ENCODE data around the gene ACAA2. TPM values are rescaled to one million over a fixed set of nuclear protein-coding genes. Genes with fewer than 3 reads are reported as not detected.
"Not testable (repeated sequence)": the region's sequence is repeated elsewhere in the genome, so short reads cannot be mapped to it uniquely, and the experiment has no call there.

The ACAA2 gene
- total RNA-seq, 2 donors from 2014 or later = 42.8 to 44.8 TPM

- H3K36me3 ChIP-seq (replicated peaks in 1 of 2; ENCODE audit: insufficient read depth in 1 of 2, low read depth in 2 of 2) = no peaks in the 10 kb centered on the region
- peak overlapping the region; percentile 86 to 94 (median 92) for H3K27ac ChIP-seq
- no peak for TF ChIP-seq POLR2A (IDR thresholded peaks at IDR 0.05)
- TF ChIP-seq, protein P1, sequence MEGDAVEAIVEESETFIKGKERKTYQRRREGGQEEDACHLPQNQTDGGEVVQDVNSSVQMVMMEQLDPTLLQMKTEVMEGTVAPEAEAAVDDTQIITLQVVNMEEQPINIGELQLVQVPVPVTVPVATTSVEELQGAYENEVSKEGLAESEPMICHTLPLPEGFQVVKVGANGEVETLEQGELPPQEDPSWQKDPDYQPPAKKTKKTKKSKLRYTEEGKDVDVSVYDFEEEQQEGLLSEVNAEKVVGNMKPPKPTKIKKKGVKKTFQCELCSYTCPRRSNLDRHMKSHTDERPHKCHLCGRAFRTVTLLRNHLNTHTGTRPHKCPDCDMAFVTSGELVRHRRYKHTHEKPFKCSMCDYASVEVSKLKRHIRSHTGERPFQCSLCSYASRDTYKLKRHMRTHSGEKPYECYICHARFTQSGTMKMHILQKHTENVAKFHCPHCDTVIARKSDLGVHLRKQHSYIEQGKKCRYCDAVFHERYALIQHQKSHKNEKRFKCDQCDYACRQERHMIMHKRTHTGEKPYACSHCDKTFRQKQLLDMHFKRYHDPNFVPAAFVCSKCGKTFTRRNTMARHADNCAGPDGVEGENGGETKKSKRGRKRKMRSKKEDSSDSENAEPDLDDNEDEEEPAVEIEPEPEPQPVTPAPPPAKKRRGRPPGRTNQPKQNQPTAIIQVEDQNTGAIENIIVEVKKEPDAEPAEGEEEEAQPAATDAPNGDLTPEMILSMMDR (IDR thresholded peaks at IDR 0.05) = no peak
- DNase-seq (no peak), ATAC-seq (no peak)
- H3K9me3 ChIP-seq = peaks cover 0 to 9% (median 0%) of the 10 kb centered on the region in 3 donors
- intact Hi-C loops (cut with DNase I) = no loop called here
- H3K4me1 ChIP-seq = peaks cover 28% of the 10 kb centered on the region
- H3K4me3 ChIP-seq = peak overlapping the region; percentile 37 to 79
- WGBS, 2 donors = 52 to 59% methylated on average over 13 of the region's 13 CpGs
- no peaks in the 10 kb centered on the region for H3K27me3 ChIP-seq
Measured at GRCh38 chr18:49812286-49813068, 856 bp downstream of the ACAA2 start.

GRCh38 chr18:49811151-49811938, 2.0 kb downstream of the ACAA2 start:
- no peak overlapping the region for H3K4me3 ChIP-seq
- H3K4me1 ChIP-seq = peaks cover 28% of the 10 kb centered on the region
- 35 to 43% methylated on average over 7 of the region's 7 CpGs for WGBS, 2 donors
- no peak for DNase-seq
- ATAC-seq = no peak
- peaks cover 0 to 9% (median 0%) of the 10 kb centered on the region in 3 donors for H3K9me3 ChIP-seq
- no peak for TF ChIP-seq POLR2A (IDR thresholded peaks at IDR 0.05)
- TF ChIP-seq, protein P1 (IDR thresholded peaks at IDR 0.05) = peak in 1 of 7 experiments; percentile 6
- peak overlapping the region in 3 of 4 donors; percentile 35 to 94 (median 94) for H3K27ac ChIP-seq
- no peaks in the 10 kb centered on the region for H3K27me3 ChIP-seq
- intact Hi-C loops (cut with DNase I) = no loop called here
- H3K36me3 ChIP-seq (replicated peaks in 1 of 2; ENCODE audit: insufficient read depth in 1 of 2, low read depth in 2 of 2) = no peaks in the 10 kb centered on the region

- ATAC-seq; H3K9me3 ChIP-seq; H3K27me3 ChIP-seq; DNase-seq; H3K36me3 ChIP-seq (replicated peaks in 1 of 2; ENCODE audit: insufficient read depth in 1 of 2, low read depth in 2 of 2); H3K27ac ChIP-seq; intact Hi-C loops (cut with DNase I); H3K4me3 ChIP-seq: not testable (repeated sequence)
- 97% methylated on average over 10 of the region's 10 CpGs for WGBS, 2 donors
- H3K4me1 ChIP-seq = peaks cover 18% of the 10 kb centered on the region
Measured at GRCh38 chr18:49808553-49809191, 4.7 kb downstream of the ACAA2 start.

DNA sequence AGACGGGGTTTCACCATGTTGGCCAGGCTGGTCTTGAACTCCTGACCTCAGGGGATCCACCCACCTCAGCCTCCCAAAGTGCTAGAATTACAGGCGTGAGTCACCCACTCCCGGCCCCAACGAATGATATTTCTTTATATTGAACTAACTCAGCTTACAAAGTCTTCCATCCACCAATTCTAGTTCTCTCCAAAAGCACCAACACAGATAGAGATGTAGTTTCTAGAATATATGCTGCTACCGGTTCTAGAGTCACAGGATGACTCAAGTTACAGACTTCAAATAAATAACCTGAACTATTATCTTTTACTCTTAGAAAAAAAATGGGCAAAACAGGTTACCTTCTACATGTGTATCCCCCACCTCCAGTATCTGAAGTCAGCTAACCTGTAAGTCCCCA, 9.2 kb downstream of the ACAA2 start:
- Histone ChIP-seq H3K27ac (no peak overlapping the region), H3K36me3 (replicated peaks in 1 of 2; ENCODE audit: insufficient read depth in 1 of 2, low read depth in 2 of 2) (no peaks in the 10 kb centered on the region), H3K9me3 (peaks cover 0 to 4% (median 0%) of the 10 kb centered on the region in 3 donors), H3K4me1 (no peaks in the 10 kb centered on the region), H3K4me3 (no peak overlapping the region), H3K27me3 (no peaks in the 10 kb centered on the region)
- intact Hi-C loops (cut with DNase I) = no loop called here
- TF ChIP-seq POLR2A (IDR thresholded peaks at IDR 0.05) = no peak
- TF ChIP-seq, protein P1 (IDR thresholded peaks at IDR 0.05) = no peak
- DNase-seq (no peak), ATAC-seq (no peak)
- 91 to 96% methylated on average over 5 of the region's 5 CpGs for WGBS, 2 donors

DNA sequence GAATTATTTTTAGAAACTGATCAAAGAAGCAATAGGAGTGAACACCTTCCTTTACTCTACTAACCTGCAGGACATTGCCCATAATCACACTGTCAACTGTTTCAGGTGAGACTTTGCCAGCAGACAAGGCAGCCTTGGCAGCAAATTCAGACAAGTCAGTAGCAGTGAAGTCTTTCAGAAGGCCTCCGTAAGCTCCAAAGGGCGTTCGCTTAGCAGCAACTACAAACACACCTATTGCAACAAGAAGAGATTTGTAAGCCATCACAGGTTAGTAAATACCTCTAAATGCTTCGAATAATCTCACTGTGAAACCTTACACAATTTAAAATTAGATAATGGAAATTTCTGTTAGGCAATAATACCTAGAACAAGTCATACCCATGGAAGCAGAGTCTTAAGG, 10.7 kb downstream of the ACAA2 start:
- H3K27me3 ChIP-seq = no peaks in the 10 kb centered on the region
- ATAC-seq (no peak), DNase-seq (peak in 3 of 4 donors; percentile 16 to 69 (median 41))
- no peaks in the 10 kb centered on the region for H3K36me3 ChIP-seq (replicated peaks in 1 of 2; ENCODE audit: insufficient read depth in 1 of 2, low read depth in 2 of 2)
- H3K4me1 ChIP-seq = no peaks in the 10 kb centered on the region
- H3K27ac ChIP-seq = peak overlapping the region in 1 of 4 donors; percentile 32
- intact Hi-C loops (cut with DNase I) = no loop called here
- no peak overlapping the region for H3K4me3 ChIP-seq
- WGBS, 2 donors = 72 to 78% methylated on average over 4 of the region's 4 CpGs
- H3K9me3 ChIP-seq = no peaks in the 10 kb centered on the region
- TF ChIP-seq POLR2A (IDR thresholded peaks at IDR 0.05) = no peak
- TF ChIP-seq, protein P1 (IDR thresholded peaks at IDR 0.05) = no peak

- H3K27ac ChIP-seq; H3K36me3 ChIP-seq (replicated peaks in 1 of 2; ENCODE audit: insufficient read depth in 1 of 2, low read depth in 2 of 2); H3K9me3 ChIP-seq; H3K4me3 ChIP-seq; H3K27me3 ChIP-seq; intact Hi-C loops (cut with DNase I); DNase-seq; ATAC-seq; H3K4me1 ChIP-seq: not testable (repeated sequence)
- 90 to 97% methylated on average over 4 to 5 of the region's 5 CpGs for WGBS, 2 donors
Measured at GRCh38 chr18:49800491-49800890, 12.8 kb downstream of the ACAA2 start.

GRCh38 chr18:49799806-49800205, 13.5 kb downstream of the ACAA2 start:
- WGBS, 2 donors = no CpG with 5 or more reads among the region's 29 CpGs
- H3K36me3 ChIP-seq (replicated peaks in 1 of 2; ENCODE audit: insufficient read depth in 1 of 2, low read depth in 2 of 2); DNase-seq; H3K9me3 ChIP-seq; H3K4me1 ChIP-seq; intact Hi-C loops (cut with DNase I); H3K27me3 ChIP-seq; ATAC-seq; H3K4me3 ChIP-seq; H3K27ac ChIP-seq: not testable (repeated sequence)
